HG03045 (cell line): Measurements from ENCODE around the gene PKNOX2.
"Not testable (repeated sequence)": the region's sequence is repeated elsewhere in the genome, so short reads cannot be mapped to it uniquely, and the experiment has no call there.

Source experiments
- ATAC-seq: cut with Tn5 transposase; IDR thresholded peaks from one replicate; pipeline ENCODE4 v1.9.1; 2021; ENCODE audit warnings: mild to moderate bottlenecking, moderate library complexity; ENCODE audit not compliant: unreplicated experiment

The PKNOX2 gene

GRCh38 chr11:125200441-125200840 is 35.9 kb downstream of the PKNOX2 start:
- no peak for ATAC-seq

GRCh38 chr11:125201525-125202141 is 37.1 kb downstream of the PKNOX2 start:
- no peak for ATAC-seq

DNA sequence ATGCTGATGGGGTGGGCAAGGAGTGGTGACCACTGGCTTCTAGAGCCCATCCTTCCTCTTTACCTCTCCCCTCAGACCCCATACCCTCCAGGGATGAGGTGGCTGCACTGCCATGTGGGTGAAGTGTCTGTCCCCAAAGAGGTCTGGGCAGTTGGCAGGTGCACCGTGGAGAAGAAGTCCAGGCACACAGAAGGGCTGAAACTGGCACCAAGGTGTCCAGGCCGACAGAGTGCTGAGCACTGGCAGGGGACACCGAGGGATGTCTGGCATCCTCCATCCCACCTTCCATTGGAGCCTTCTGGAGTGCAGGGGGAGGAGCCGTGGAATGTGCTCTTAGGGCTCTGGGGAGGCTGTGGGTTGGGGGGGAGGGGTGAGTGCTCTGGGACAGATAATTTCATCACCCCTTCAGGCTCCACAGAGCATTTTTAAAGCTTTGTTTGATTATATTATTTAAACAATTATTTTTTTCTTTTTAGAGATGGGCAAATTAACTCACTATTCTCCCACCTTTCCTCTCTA is 37.9 kb downstream of the PKNOX2 start:
- no peak for ATAC-seq

- no peak for ATAC-seq
Observed at GRCh38 chr11:125202977-125203376, 38.4 kb downstream of the PKNOX2 start.

DNA sequence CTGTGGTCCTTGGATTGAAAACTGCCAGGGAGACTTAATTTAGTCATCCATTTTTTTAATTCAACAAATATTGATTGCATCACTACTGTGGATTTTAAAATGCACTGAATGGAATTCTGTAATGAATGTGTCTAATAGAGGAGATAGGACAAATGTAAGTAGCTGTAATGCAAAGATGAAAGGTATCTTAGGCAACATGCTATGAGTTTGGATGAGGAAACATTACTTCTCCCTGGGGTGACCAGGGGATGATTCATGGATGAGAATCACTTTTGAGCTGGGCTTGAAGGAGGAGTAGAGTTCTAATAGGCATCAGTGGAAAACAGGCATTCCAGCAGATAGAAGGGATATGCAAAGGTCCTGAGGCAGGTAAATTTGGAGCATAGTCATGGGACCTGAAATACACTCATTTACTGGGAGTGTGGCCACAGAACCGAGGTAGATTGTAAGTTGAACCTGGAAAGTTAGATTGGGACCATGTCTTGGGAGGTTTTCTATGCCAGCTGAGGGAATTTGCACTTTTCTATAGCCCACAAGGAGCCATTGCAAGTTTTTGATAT is 43.4 kb downstream of the PKNOX2 start:
- ATAC-seq: no peak

DNA sequence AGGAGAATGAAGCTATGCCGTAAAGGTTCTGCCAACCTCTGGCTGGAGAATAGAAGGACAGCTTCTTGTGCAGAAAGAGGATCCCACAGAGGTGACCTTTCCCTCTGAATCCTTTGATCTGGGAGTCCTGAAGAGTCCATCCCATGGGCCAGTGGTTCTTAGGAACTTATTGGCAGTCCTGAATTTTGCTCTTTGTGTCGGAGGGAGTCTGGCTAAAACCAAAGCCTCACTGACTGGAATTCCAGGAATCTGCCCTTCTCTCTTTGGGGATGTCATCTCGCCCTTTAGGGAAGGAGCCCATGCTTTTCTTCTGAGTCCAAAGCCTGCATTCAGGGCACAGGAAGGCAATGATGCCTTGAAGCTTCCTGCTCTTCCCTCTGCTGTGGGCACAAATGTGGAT is 45.5 kb downstream of the PKNOX2 start:
- no peak for ATAC-seq

DNA sequence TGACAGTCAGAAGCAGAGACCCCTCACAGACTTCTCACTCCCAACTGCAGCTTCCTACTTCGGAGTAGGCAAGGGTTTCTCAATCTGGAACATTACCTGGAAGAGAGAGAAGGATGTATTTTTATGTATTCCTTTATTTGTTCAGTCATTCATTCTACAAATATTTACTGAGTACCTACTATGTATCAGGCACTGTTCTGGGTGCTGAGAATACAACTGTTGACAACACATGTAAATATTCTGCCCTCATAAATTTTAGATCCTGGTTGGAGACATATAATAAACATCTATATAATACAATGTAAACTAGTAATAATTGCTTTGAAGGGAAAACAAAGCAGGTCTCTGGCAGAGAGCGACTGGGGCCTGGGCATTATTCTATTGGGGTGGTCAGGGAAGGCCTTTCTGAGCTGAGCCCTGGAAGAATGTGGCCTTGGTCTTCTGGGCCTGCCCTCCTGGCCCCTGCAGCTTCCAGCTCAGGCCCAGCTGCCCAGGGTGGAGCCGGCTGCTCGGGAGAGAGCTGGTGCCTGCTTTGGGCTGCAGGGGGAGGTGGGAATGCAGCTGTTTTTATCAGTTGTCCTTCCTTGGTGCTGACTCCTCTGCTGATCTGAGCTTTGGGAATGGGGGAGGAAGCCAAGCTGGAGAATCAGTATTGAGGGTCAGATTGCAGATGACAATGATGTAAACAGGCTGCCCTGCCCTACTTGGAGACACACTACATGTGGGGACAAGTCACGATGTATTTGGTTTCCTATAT is 46.8 kb downstream of the PKNOX2 start:
- no peak for ATAC-seq

DNA sequence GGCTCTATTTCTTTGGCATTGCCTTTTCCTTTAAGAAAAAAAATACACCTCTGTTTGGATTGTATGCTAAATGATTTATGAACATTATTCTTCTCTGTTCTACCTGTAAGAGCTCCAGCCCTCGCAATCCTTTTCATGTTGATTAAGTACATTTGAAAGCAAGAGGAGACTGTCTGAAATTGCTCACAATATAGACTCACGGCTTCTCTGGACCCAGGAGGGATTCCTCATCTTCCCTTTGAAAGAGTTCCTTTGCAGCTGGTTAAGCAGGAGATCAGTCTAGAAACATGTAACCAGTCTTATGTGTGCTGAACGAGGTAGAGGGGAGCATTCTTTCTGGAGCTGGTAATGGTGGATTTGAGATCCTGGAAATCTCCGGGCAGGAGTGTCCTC is 47.4 kb downstream of the PKNOX2 start:
- no peak for ATAC-seq

DNA sequence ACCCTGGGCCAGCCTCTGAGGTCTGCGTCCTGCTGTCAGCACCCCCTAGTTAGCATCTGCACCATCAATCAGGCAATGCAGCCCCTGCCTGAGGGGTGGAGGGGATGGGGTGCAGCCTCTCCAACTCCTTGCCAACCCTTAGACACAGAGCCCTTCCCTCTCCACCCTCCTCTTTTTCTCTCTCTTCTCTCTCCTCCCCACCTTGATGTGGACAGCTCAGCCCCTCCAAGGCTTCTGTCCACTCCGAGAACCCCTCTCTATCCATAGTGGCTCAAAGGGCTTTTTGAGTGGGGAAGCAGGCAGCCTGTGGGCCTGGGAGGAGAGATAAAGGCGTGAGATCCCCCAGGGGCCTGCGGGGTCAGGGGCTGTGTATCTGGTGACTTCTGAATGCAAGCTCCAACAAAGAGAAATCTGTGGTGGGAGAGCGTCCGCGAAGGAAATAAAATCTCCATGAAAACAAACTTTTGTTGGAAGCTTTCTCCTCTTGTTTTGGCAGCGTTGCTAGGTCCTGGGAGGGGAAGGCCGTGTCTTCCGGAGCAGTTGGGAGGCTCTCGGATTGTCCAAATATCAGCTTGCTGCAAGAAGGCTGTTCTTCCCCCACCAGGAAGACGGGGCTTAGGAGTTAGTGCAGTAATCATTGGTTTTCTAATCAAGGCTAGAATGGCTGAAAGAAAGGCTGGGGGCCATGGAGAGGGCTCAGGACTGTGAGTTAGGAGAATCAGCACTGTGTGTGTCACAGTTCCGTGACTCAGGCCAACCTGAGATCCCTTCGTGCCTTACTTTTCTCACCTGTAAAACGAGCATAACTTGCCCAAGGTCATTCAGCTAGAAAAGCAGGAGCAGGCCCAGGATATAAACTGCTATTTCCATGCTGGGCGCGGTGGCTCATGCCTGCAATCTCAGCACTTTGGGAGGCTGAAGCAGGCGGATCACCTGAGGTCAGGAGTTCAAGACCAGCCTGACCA is 50.3 kb downstream of the PKNOX2 start:
- no peak for ATAC-seq

DNA sequence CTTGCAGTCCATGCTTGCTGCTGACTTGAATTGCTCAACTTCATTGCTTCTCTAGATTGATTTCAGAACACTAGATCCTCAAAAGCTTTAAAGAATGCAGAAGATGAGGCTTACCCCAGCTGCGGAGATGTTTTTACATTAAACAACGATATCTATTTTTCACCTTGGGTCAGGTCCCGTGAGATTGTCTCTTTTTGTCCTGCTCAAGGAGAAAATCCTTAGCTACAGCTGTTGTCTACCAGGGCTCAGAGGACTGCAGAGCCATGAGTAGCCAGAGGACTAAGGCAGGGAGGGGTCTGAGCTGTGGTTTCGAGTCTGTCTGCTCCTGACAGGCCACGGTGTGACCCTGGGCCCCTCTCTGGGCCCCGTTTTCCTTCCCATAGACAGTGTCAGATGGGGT is 51.4 kb downstream of the PKNOX2 start:
- no peak for ATAC-seq

- no peak for ATAC-seq
Observed at GRCh38 chr11:125218336-125218735, 53.8 kb downstream of the PKNOX2 start.

GRCh38 chr11:125221461-125221860 is 56.9 kb downstream of the PKNOX2 start:
- ATAC-seq: no peak

DNA sequence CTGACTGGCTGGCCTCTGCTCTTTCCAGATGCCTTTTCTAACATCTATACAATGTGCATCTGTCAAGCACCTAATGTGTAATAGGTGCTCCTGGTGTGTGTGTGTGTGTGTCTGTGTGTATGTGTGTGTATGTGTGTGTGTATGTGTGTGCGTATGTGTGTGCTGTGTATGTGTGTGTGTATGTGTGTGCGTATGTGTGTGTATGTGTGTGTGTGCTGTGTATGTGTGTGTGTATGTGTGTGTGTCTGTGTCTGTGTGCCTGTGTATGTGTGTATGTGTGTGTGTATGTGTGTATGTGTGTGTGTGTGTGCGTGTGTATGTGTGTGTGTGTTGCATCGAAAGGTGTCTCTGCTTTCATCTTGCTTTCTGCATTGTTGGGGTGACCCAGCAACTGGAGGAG is 57.9 kb downstream of the PKNOX2 start:
- no peak for ATAC-seq

DNA sequence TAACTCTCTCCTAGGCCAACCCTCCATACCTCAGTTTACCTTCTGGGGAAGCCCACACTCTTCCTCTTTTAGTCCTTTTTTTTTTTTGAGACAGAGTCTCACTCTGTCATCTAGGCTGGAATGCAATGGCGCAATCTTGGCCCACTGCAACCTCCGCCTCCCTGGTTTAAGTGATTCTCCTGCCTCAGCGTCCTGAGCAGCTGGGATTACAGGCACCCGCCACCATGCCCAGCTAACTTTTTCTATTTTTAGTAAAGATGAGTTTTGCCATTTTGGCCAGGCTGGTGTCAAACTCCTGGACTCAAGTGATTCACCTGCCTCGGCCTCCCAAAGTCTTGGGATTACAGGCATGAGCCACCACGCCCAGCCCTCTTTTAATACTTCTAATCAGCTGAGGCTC is 58.6 kb downstream of the PKNOX2 start:
- ATAC-seq: not testable (repeated sequence)

DNA sequence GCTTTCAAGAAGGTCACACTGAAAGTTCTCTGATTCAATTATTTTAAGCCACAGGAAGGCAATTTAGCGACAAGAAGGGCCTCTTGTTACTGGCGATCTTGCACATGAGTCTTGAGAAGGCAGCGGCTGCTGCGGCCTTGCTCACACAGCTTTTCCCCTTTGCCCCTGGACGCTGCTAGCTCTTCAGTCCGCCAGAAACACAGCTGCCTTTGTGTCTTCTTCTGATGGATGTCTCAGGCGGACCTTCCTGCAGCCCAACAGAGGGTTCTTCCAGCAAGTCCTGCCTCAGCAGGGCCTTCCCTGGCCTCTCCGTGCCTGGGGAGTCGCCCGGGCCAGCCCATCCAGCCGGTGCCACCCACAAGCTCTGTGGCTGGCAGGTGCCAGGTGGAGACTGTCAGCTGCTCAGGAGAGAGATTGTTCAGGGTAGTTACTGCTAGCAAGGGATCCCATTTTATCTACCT is 59.4 kb downstream of the PKNOX2 start:
- ATAC-seq: no peak

GRCh38 chr11:125224391-125225021 is 60.0 kb downstream of the PKNOX2 start:
- ATAC-seq: no peak

DNA sequence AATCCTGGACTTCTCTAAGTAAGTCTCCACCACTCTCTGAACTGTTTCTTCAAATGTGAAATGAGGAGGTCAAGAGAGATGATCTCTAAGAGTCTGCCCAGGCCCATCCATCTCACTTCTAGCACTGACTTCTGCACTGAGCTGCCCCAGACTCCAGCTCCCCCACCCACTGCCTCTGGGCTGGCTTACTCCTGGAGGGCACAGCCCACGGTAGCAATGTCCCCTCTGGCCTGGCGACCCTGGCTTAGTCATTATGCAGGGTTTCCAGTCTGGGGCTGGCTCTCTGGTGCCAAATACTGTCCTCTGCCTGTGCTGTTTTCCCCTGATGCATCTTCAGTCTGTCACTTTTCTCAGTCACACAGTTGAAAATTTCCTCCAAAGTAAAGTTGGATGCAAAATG is 60.9 kb downstream of the PKNOX2 start:
- ATAC-seq: no peak

GRCh38 chr11:125226031-125226430 is 61.5 kb downstream of the PKNOX2 start:
- ATAC-seq: no peak

GRCh38 chr11:125226706-125227105 is 62.2 kb downstream of the PKNOX2 start:
- no peak for ATAC-seq

DNA sequence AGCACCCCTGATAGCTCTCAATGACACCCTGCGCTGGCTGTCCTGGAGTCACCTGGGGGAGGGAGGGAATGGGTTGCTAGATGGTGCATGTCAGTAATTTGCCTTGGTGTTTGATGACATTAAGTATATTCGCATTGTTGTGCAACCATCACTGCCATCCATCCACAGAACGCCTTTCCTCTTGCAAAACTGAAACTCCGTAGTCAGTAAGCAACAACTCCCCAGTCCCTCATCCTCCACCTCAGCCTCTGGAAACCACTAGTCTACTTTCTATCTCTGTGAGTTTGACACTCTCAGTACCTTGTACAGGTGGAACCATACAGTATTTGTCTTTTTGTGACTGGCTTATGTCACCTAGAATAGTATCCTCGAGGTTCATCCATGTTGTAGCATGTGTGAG is 62.6 kb downstream of the PKNOX2 start:
- no peak for ATAC-seq
